Stomach smooth muscle (tissue), 2 donors: ENCODE data around the gene FBXO7.

Experiments used
- H3K27ac ChIP-seq: one replicate; pipeline ENCODE4 v1.7.0; 2013; ENCODE audit warnings: mild to moderate bottlenecking, low read length, inconsistent platforms
- H3K27me3 ChIP-seq, 2 donors: one replicate each; pipeline ENCODE4 v1.7.0; 2013; ENCODE audit warnings: low read length in 2 of 2; ENCODE audit not compliant: insufficient read depth in 2 of 2, control insufficient read depth in 1 of 2
- H3K36me3 ChIP-seq, 2 donors: one replicate each; pipeline ENCODE4 v1.7.0; 2013; ENCODE audit warnings: low read length in 2 of 2; ENCODE audit not compliant: control insufficient read depth in 2 of 2, insufficient read depth in 2 of 2
- H3K4me1 ChIP-seq: one replicate; pipeline ENCODE4 v1.7.0; 2013; ENCODE audit warnings: low read length; ENCODE audit not compliant: control insufficient read depth, insufficient read depth
- H3K4me3 ChIP-seq, 2 donors: one replicate each; pipeline ENCODE4 v1.7.0; 2013; ENCODE audit warnings: low read length in 2 of 2
- H3K9ac ChIP-seq, 2 donors: one replicate each; pipeline ENCODE4 v1.7.0; 2013; ENCODE audit warnings: low read length in 2 of 2, mild to moderate bottlenecking in 1 of 2
- H3K9me3 ChIP-seq, 2 donors: one replicate each; pipeline ENCODE4 v1.7.0; 2013; ENCODE audit warnings: low read length in 2 of 2; ENCODE audit not compliant: control insufficient read depth in 2 of 2
- donor health status: healthy.
- donor health status: Pancreatic carcinoma.

FBXO7 gene

GRCh38 chr22:32474635-32475467, at the start of gene FBXO7:
Gene FBXO7, plus strand, starts transcription at chr22:32474811. Its CDS starts 192 bp downstream, at chr22:32475003.
- H3K27me3 ChIP-seq: peaks cover 0 to 2% of the 10 kb centered on the region in 2 donors
- peak within 1 kb of the TSS; percentile 95 for H3K27ac ChIP-seq
- H3K4me3 ChIP-seq: peak within 1 kb of the TSS; percentile 85 to 88
- peaks cover 11% of the 10 kb centered on the region for H3K4me1 ChIP-seq
- H3K36me3 ChIP-seq: no peaks in the 10 kb centered on the region
- peak within 1 kb of the TSS; percentile 80 to 93 for H3K9ac ChIP-seq
- H3K9me3 ChIP-seq: no peaks in the 10 kb centered on the region

DNA sequence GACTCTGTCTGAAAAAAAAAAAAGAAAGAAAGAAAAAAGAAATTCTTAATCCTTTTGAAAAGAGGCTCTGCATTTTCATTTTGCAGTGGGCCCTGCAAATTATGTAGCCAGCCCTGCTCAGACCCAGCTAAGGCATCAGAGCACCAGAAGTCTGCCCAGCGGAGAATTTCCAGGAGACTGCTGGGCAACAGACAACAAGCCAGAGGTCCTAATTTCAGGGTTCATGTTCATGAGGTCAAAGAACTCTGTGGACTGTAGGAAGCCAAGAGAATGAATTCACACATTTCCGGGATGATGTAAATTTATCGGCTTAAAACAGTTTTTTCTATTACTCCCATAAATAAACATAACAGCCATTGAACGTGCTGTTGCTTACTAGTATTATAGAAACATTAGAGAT, 47.7 kb upstream of the FBXO7 start:
- no peaks in the 10 kb centered on the region for H3K36me3 ChIP-seq
- H3K9me3 ChIP-seq: no peaks in the 10 kb centered on the region
- H3K27ac ChIP-seq: no peak overlapping the region
- peaks cover 0 to 2% of the 10 kb centered on the region in 2 donors for H3K27me3 ChIP-seq
- no peaks in the 10 kb centered on the region for H3K4me1 ChIP-seq
- no peak overlapping the region for H3K4me3 ChIP-seq
- H3K9ac ChIP-seq: no peak overlapping the region

GRCh38 chr22:32430352-32430751, 44.3 kb upstream of the FBXO7 start:
- H3K4me1 ChIP-seq: no peaks in the 10 kb centered on the region
- H3K27me3 ChIP-seq: no peaks in the 10 kb centered on the region
- no peak overlapping the region for H3K9ac ChIP-seq
- no peaks in the 10 kb centered on the region for H3K36me3 ChIP-seq
- no peaks in the 10 kb centered on the region for H3K9me3 ChIP-seq
- H3K4me3 ChIP-seq: no peak overlapping the region
- no peak overlapping the region for H3K27ac ChIP-seq

GRCh38 chr22:32444068-32444467, 30.5 kb upstream of the FBXO7 start:
- Histone ChIP-seq H3K4me3 (no peak overlapping the region), H3K9ac (no peak overlapping the region), H3K4me1 (no peaks in the 10 kb centered on the region), H3K9me3 (no peaks in the 10 kb centered on the region), H3K36me3 (no peaks in the 10 kb centered on the region), H3K27ac (no peak overlapping the region), H3K27me3 (peaks cover 7 to 9% of the 10 kb centered on the region in 2 donors)

GRCh38 chr22:32446321-32446720, 28.3 kb upstream of the FBXO7 start:
- H3K27me3 ChIP-seq: peaks cover 7 to 9% of the 10 kb centered on the region in 2 donors
- H3K9ac ChIP-seq: no peak overlapping the region
- no peak overlapping the region for H3K27ac ChIP-seq
- H3K4me3 ChIP-seq: no peak overlapping the region
- H3K9me3 ChIP-seq: no peaks in the 10 kb centered on the region
- H3K36me3 ChIP-seq: no peaks in the 10 kb centered on the region
- H3K4me1 ChIP-seq: no peaks in the 10 kb centered on the region

- Histone ChIP-seq H3K4me3 (no peak overlapping the region), H3K9me3 (no peaks in the 10 kb centered on the region), H3K27ac (no peak overlapping the region), H3K36me3 (no peaks in the 10 kb centered on the region), H3K9ac (no peak overlapping the region), H3K4me1 (no peaks in the 10 kb centered on the region), H3K27me3 (peaks cover under 1 to 2% of the 10 kb centered on the region in 2 donors)
Measured at GRCh38 chr22:32448980-32449379, 25.6 kb upstream of the FBXO7 start.

GRCh38 chr22:32457031-32457430, 17.6 kb upstream of the FBXO7 start:
- no peak overlapping the region for H3K9ac ChIP-seq
- H3K27ac ChIP-seq: no peak overlapping the region
- H3K27me3 ChIP-seq: peaks cover 0 to 15% of the 10 kb centered on the region in 2 donors
- H3K4me1 ChIP-seq: no peaks in the 10 kb centered on the region
- no peaks in the 10 kb centered on the region for H3K36me3 ChIP-seq
- H3K9me3 ChIP-seq: no peaks in the 10 kb centered on the region
- no peak overlapping the region for H3K4me3 ChIP-seq

- peaks cover 3 to 17% of the 10 kb centered on the region in 2 donors for H3K27me3 ChIP-seq
Measured at GRCh38 chr22:32462452-32462851, 12.2 kb upstream of the FBXO7 start.

GRCh38 chr22:32465661-32466060, 8.9 kb upstream of the FBXO7 start:
- H3K9me3 ChIP-seq: no peaks in the 10 kb centered on the region
- no peak overlapping the region for H3K9ac ChIP-seq
- H3K4me3 ChIP-seq: no peak overlapping the region
- H3K27me3 ChIP-seq: peaks cover 3 to 5% of the 10 kb centered on the region in 2 donors
- H3K27ac ChIP-seq: no peak overlapping the region
- H3K4me1 ChIP-seq: no peaks in the 10 kb centered on the region
- H3K36me3 ChIP-seq: no peaks in the 10 kb centered on the region

More at GRCh38 chr22:32462452-32462851, 12.2 kb upstream of the FBXO7 start:
- Histone ChIP-seq H3K27ac (no peak overlapping the region), H3K4me1 (no peaks in the 10 kb centered on the region), H3K9me3 (no peaks in the 10 kb centered on the region), H3K36me3 (no peaks in the 10 kb centered on the region), H3K4me3 (no peak overlapping the region), H3K9ac (no peak overlapping the region)

- Histone ChIP-seq H3K4me1 (no peaks in the 10 kb centered on the region), H3K9ac (no peak overlapping the region), H3K9me3 (no peaks in the 10 kb centered on the region), H3K4me3 (no peak overlapping the region), H3K27ac (no peak overlapping the region), H3K36me3 (no peaks in the 10 kb centered on the region), H3K27me3 (peaks cover 3 to 5% of the 10 kb centered on the region in 2 donors)
Measured at GRCh38 chr22:32466496-32466895, 8.1 kb upstream of the FBXO7 start.

DNA sequence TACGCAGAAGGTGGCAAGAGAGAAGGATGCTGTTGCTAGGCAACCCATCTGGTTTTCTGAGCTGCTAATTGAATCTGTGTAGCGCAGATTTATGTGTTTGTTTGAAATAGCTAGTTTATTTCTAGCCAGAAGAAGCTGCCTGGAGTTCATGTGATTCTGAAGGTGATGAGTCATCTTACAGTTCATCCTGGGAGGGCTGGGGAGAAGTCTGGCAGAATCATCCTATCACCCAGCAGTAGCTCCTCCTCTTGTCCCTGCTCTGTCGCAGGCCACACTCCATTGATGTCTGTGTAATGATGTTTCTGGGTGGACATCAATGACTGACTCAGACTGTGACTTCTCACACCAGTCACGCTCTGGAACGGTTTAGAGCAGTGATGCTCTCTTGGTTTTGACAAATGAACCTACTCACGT, 4.8 kb upstream of the FBXO7 start:
- Histone ChIP-seq H3K4me3 (no peak overlapping the region), H3K4me1 (peaks cover 8% of the 10 kb centered on the region), H3K27ac (no peak overlapping the region), H3K9ac (no peak overlapping the region), H3K36me3 (no peaks in the 10 kb centered on the region), H3K27me3 (peaks cover 0 to 5% of the 10 kb centered on the region in 2 donors), H3K9me3 (no peaks in the 10 kb centered on the region)
